Stimulated activated CD8-positive, alpha-beta memory T cell treated with anti-CD3 and anti-CD28 coated beads, Interleukin-15, amount 100 ng/mL, for 1 hour (primary cell): ENCODE measurements around the gene FBN1.

Source experiments
- DNase-seq: peaks from one replicate; pipeline ENCODE4 v3.0.0-alpha.2; 2020; ENCODE audit warnings: low read depth

The FBN1 gene

GRCh38 chr15:48366584-48367312 lies 278.8 kb downstream of the FBN1 start:
- DNase-seq, result no peak

GRCh38 chr15:48365575-48365974 lies 279.9 kb downstream of the FBN1 start:
- no peak for DNase-seq

- DNase-seq, result no peak
These were observed 282.0 kb downstream of the FBN1 start for GRCh38 chr15:48363474-48363873.

GRCh38 chr15:48361685-48362084 lies 283.8 kb downstream of the FBN1 start:
- no peak for DNase-seq

- no peak for DNase-seq
These were observed 284.7 kb downstream of the FBN1 start for GRCh38 chr15:48360841-48361240.
